Measurements from ENCODE around the gene CANT1.

DNA sequence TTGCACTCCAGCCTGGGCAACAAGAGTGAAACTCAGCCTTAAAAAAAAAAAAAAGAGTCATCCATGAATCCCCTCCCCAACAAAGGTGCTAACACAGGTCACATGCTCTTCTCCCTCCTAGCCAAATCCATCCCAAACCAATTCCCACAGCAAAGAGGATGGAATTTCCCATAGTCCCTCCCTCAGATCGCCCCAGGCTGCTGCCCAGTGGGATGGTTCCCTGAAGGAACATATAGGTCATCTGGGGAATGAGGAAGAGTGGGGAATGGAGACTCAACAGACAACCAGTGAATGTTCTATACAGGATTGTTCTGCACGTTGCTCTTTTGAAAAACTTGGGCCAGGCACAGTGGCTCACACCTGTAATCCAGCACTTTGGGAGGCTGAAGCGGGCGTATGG, 48.0 kb downstream of the CANT1 start:
- TF ChIP-seq, protein P1, sequence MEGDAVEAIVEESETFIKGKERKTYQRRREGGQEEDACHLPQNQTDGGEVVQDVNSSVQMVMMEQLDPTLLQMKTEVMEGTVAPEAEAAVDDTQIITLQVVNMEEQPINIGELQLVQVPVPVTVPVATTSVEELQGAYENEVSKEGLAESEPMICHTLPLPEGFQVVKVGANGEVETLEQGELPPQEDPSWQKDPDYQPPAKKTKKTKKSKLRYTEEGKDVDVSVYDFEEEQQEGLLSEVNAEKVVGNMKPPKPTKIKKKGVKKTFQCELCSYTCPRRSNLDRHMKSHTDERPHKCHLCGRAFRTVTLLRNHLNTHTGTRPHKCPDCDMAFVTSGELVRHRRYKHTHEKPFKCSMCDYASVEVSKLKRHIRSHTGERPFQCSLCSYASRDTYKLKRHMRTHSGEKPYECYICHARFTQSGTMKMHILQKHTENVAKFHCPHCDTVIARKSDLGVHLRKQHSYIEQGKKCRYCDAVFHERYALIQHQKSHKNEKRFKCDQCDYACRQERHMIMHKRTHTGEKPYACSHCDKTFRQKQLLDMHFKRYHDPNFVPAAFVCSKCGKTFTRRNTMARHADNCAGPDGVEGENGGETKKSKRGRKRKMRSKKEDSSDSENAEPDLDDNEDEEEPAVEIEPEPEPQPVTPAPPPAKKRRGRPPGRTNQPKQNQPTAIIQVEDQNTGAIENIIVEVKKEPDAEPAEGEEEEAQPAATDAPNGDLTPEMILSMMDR (IDR thresholded peaks at IDR 0.05), result no peak
- no peak for TF ChIP-seq POLR2A (IDR thresholded peaks at IDR 0.05)
